Lower leg skin (tissue), 4 donors: Measurements from ENCODE around the gene SLC43A3. TPM values are rescaled to one million over a fixed set of nuclear protein-coding genes. Genes with fewer than 3 reads are reported as not detected.

Source experiments
- DNase-seq, 2 donors: peaks; one replicate each; pipeline ENCODE4 v3.0.0-alpha.2; 2019; ENCODE audit warnings: low spot score in 2 of 2
- H3K4me3 ChIP-seq: fragments of 200-600 bp; sonication (generic); 2 replicates; pipeline ENCODE4 v1.5.1; 2017; ENCODE audit warnings: mild to moderate bottlenecking, low read depth; ENCODE audit not compliant: poor library complexity, severe bottlenecking
- POLR2A ChIP-seq, 2 donors: fragments of 450-650 bp; IDR thresholded peaks; one replicate each; pipeline ENCODE4 v1.6.1; 2016 to 2017; ENCODE audit warnings: antibody characterized with exemption in 2 of 2, mild to moderate bottlenecking in 1 of 2, moderate library complexity in 1 of 2
- WGBS, 2 donors: methylation state at CpG; one replicate each; pipeline ENCODE4 v1.1.5; 2018; 5-methylcytosine and 5-hydroxymethylcytosine counted together
- intact Hi-C: fragments of 100-400 bp; cut with DNase I; formaldehyde crosslinking; loops from one replicate; pipeline ENCODE4 v1.15.0; 2023; ENCODE audit warnings: low total_unique reads
- total RNA-seq, 4 donors: library from RNA; depleted of rRNA; stranded (reverse); fragments of >200 nt; gene quantifications; one replicate each; pipeline ENCODE4 v1.1.0, GENCODE V29; 2016
- TF ChIP-seq, protein P1 (sequence below), 3 donors: fragments of 450-650 bp; IDR thresholded peaks; one replicate each; pipeline ENCODE4 v1.5.1; 2016; ENCODE audit warnings: antibody characterized with exemption in 3 of 3, mild to moderate bottlenecking in 3 of 3, moderate library complexity in 2 of 3

Gene SLC43A3
- total RNA-seq, 4 donors from 2014 or later, result 12.4 to 66.4 (median 41.1) TPM

DNA sequence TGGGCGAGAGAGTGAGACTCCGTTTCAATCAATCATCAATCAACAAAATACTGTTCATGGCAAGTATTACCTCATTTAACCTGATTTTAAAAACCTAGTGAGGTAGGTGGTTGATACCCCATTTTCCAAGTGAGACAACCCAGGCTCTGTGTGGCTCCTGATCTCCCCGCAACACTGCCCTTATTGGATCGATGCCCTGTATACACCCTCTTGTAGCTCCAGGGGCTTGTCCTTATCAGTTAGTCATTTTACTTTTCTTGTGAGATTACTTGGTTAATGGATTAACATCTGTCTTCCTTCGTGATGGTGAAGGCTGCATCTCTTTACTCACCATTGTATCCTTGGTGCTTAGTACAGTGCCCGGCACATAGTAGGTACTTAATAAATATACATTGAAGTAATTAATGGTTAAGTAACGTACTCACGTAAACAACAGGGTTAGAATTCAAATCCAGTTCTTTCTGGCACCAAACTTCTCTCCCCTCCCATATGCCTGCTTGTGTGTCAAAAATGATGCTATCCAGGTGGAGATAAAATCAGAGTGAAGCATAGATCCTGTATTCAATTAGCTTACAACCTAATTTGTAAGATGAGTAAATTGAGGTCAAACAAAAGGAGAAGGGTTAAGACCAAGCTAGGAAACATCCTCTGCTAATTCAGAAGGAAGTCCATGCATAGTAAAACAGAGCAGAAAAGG is 34.7 kb downstream of the SLC43A3 start:
- intact Hi-C loops, result no loop called here
- TF ChIP-seq, protein P1, sequence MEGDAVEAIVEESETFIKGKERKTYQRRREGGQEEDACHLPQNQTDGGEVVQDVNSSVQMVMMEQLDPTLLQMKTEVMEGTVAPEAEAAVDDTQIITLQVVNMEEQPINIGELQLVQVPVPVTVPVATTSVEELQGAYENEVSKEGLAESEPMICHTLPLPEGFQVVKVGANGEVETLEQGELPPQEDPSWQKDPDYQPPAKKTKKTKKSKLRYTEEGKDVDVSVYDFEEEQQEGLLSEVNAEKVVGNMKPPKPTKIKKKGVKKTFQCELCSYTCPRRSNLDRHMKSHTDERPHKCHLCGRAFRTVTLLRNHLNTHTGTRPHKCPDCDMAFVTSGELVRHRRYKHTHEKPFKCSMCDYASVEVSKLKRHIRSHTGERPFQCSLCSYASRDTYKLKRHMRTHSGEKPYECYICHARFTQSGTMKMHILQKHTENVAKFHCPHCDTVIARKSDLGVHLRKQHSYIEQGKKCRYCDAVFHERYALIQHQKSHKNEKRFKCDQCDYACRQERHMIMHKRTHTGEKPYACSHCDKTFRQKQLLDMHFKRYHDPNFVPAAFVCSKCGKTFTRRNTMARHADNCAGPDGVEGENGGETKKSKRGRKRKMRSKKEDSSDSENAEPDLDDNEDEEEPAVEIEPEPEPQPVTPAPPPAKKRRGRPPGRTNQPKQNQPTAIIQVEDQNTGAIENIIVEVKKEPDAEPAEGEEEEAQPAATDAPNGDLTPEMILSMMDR (IDR thresholded peaks at IDR 0.05), result no peak
- no peak for TF ChIP-seq POLR2A (IDR thresholded peaks at IDR 0.05)

DNA sequence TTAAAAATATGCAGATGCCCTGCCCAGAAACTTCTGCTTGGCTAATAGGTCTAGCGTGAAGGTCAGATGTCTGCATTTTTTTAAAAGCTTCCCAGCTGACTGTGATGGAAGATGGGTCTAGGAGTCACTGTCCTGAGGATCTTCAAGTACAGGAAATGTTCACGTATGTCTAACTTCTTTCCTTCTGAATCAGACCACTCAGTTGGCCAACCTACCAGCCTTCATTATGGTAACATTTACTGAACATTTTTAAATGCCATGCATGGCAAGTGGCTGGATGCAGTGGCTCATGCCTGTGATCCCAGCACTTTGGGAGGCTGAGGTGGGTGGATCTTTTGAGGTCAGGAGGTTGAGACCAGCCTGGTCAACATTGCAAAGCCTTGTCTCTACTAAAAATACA is 35.4 kb downstream of the SLC43A3 start:
- 89 to 91% methylated on average over 2 of the region's 2 CpGs for WGBS, 2 donors
- intact Hi-C loops, result no loop called here
- DNase-seq, result no peak
- TF ChIP-seq POLR2A (IDR thresholded peaks at IDR 0.05), result no peak
- TF ChIP-seq, protein P1 (IDR thresholded peaks at IDR 0.05), result no peak
- no peak overlapping the region for H3K4me3 ChIP-seq

More for the DNA sequence above, 34.7 kb downstream of the SLC43A3 start:
- WGBS, 2 donors, result 88 to 91% methylated on average over 8 of the region's 8 CpGs
- DNase-seq, result no peak
- no peak overlapping the region for H3K4me3 ChIP-seq

DNA sequence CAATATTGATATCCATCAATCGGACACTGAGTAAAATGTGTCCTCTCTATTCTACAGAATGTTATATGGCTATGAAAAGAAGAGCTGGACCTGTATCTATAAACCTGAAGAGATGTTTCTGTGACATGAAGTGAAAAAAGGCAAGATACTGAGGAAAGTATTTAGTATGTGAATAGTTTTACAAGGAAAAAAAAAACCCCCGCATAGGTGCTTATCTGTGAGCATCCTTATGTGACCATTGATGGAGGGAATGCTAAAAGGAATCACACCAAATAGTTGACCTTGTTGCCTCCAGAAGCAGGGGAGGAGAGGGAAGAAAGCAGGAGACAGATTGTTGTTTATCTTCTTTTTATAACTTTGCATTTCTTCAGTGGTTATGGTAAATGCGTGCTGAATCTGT is 35.8 kb downstream of the SLC43A3 start:
- TF ChIP-seq, protein P1 (IDR thresholded peaks at IDR 0.05), result no peak
- no peak for TF ChIP-seq POLR2A (IDR thresholded peaks at IDR 0.05)
- WGBS, 2 donors, result 88 to 97% methylated on average over 3 of the region's 3 CpGs
- H3K4me3 ChIP-seq, result no peak overlapping the region
- no peak for DNase-seq
- intact Hi-C loops, result no loop called here

DNA sequence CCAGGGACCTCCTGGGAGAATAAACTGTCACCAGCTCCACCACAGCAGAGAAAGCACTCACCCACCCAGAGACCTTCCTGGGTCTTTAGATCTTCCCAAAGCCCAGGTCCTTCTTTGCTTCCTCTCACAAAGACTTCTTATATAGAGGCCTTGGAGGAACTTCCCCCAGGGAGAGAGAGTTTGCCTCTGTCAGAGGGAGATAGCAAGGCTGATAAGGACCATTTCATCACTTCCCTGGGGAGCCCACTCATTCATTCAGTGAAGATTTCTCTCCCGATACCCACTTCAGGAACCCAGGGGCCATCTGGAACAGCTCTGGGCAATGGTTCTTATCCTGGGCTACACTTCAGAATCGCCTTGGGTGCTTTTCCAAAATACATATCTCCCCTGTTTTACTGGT is 36.4 kb downstream of the SLC43A3 start, which contains the start of gene PRG2:
TSS of gene PRG2 (minus strand) at position 116 of the 400 bp plus-strand sequence. CDS start 706 bp downstream, outside the sequence.
- 84 to 91% methylated on average over 2 of the region's 2 CpGs for WGBS, 2 donors
- intact Hi-C loops, result no loop called here
- no peak for DNase-seq
- no peak within 1 kb of the TSS for H3K4me3 ChIP-seq
- TF ChIP-seq POLR2A (IDR thresholded peaks at IDR 0.05), result no peak
- TF ChIP-seq, protein P1 (IDR thresholded peaks at IDR 0.05), result no peak

DNA sequence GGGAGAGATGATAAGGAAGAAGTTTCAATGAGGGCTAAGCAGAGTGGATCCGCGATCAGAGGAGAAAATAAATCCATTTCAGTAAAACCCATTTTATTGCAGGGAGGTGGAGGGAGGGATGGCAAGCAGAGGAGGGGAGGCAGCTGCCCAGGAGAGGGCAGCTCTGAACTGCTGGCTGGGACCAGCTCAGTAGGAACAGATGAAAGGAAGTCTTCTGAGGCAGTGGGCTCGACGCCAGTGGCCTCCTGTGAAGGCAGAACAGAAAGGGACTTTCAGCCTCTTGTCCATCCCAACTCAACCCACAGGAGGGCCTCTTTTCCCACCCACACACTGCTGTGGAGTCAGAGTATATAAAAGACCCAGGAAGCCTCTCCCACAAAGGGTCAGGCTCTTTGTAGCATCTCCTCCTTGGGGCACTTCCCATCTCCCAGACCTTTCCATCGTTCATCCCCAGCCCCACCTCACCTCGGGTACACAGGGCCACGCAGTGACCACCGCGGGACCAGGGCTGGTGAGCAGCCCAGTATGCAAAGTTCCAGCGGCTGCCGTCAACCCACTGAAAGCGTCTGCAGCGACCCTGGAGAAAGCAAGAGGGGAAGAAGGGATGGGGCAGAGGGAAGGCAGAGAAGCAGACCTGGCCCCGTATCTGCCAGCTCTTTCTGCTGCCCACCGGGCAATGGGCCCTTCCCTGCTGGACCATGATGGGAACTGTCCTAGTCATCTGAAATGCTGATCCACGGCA is 39.5 kb downstream of the SLC43A3 start:
- intact Hi-C loops, result no loop called here
- H3K4me3 ChIP-seq, result no peak overlapping the region
- no peak for TF ChIP-seq POLR2A (IDR thresholded peaks at IDR 0.05)
- TF ChIP-seq, protein P1 (IDR thresholded peaks at IDR 0.05), result no peak
- 77 to 83% methylated on average over 16 of the region's 16 CpGs for WGBS, 2 donors
- no peak for DNase-seq
